Kidney epithelial cell (primary cell): Measurements from ENCODE around the gene CMPK2. TPM values are rescaled to one million over a fixed set of nuclear protein-coding genes. Genes with fewer than 3 reads are reported as not detected.

Source experiments
- DNase-seq: peaks from one replicate; pipeline ENCODE4 v3.0.0-alpha.2; 2010; ENCODE audit warnings: low read depth
- H3K27me3 ChIP-seq: 2 replicates; pipeline ENCODE4 v1.6.0; 2011; ENCODE audit warnings: low read length; ENCODE audit not compliant: control insufficient read depth, insufficient read depth
- H3K36me3 ChIP-seq: 2 replicates; pipeline ENCODE4 v1.5.1; 2011; ENCODE audit warnings: low read length; ENCODE audit not compliant: control insufficient read depth, insufficient read depth
- H3K4me3 ChIP-seq: 2 replicates; pipeline ENCODE4 v1.5.1; 2011; ENCODE audit warnings: low read depth, mild to moderate bottlenecking, control low read depth, low read length
- total RNA-seq: library from RNA; depleted of rRNA; stranded (reverse); fragments of >200 nt; gene quantifications from 2 replicates; pipeline ENCODE4 v1.2.3, GENCODE V29; 2015
- TF ChIP-seq, protein P1 (sequence below): IDR thresholded peaks from 2 replicates; pipeline ENCODE4 v1.5.1; 2011; ENCODE audit warnings: mild to moderate bottlenecking, moderate library complexity, low read length, control low read depth, inconsistent platforms; ENCODE audit not compliant: insufficient read depth, poor library complexity, severe bottlenecking

The CMPK2 gene
- total RNA-seq, 1 donor from 2014 or later = 9.0 TPM

DNA sequence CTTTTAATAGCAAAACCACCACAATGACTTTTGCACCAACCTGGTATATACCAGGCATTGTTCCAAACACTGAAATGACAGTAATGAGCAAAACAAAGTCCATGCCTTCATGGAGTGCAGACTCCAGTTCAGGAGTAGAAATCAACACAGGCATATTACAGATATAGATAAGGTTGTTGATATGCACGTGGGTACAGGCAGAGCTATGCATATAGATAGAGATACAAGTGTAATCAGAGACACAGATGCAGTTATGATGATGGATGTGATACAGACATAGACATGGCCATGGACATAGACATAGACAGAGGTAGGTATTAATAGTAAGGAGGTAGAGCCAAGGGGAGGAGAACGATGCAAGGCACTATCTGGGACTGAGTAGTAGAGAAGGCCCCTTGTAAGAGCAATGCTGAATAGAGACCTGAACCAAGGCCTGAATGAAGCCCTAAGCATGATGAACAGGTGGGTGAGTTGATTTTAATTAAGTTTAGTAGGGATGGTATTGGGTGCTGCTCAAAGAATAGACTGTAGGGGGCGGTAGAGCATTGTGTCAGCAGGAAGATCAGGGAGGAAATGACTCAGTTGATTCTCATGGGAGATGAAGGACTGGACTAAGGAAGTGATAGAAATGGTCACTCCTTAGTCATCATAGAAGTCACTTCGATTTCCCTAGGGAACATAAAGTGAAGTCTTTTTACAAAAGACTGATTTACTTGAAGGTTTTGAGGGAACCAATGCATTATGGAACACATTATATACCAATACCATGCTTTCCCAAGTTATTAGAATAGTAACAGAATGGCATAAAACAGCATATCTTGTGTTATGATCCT, 39.4 kb downstream of the CMPK2 start:
- peak; percentile 60 for DNase-seq
- Histone ChIP-seq H3K27me3 (no peaks in the 10 kb centered on the region), H3K36me3 (no peaks in the 10 kb centered on the region), H3K4me3 (no peak overlapping the region)
- TF ChIP-seq, protein P1, sequence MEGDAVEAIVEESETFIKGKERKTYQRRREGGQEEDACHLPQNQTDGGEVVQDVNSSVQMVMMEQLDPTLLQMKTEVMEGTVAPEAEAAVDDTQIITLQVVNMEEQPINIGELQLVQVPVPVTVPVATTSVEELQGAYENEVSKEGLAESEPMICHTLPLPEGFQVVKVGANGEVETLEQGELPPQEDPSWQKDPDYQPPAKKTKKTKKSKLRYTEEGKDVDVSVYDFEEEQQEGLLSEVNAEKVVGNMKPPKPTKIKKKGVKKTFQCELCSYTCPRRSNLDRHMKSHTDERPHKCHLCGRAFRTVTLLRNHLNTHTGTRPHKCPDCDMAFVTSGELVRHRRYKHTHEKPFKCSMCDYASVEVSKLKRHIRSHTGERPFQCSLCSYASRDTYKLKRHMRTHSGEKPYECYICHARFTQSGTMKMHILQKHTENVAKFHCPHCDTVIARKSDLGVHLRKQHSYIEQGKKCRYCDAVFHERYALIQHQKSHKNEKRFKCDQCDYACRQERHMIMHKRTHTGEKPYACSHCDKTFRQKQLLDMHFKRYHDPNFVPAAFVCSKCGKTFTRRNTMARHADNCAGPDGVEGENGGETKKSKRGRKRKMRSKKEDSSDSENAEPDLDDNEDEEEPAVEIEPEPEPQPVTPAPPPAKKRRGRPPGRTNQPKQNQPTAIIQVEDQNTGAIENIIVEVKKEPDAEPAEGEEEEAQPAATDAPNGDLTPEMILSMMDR = peak; percentile 53

DNA sequence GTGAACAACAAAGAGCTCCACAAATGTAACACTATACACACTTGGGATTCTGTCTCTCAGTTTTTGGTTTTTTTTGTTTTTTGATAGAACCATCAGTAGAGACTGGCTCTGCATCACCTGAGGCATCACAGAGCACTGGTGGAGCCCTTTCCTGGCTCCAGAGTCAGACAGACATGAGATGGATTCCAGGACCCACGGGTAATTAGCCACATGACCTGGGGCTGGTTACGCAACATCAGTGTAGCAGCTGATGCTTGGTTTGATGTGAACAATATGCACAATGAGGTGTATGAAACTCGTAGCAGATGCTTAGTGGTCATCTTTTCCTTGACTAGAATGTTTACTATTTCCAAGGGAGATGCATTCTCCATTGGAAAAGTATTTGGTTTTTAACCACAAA, 40.7 kb downstream of the CMPK2 start:
- no peak overlapping the region for H3K4me3 ChIP-seq
- no peak for DNase-seq
- H3K36me3 ChIP-seq = no peaks in the 10 kb centered on the region
- H3K27me3 ChIP-seq = no peaks in the 10 kb centered on the region
- TF ChIP-seq, protein P1 = no peak

DNA sequence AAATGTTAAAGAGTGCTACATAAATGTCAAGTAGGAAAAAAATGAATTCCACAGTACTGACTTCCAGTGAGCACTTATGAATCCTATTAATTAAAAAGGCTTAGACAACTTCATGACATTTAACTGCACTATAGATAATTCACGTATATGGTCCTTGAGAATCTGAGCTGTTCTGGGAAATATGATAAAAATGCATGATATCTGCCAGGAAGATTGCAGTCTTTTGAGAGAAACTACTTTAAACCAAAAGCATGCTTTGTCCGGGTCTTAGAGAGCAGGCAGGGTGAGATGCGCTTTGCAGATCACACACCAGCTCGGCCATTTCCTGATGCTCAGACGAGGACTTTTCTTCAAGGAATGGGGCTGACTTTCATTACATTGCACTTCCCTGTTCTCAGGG, 42.6 kb downstream of the CMPK2 start:
- H3K27me3 ChIP-seq = no peaks in the 10 kb centered on the region
- no peak for DNase-seq
- H3K36me3 ChIP-seq = no peaks in the 10 kb centered on the region
- TF ChIP-seq, protein P1 = no peak
- no peak overlapping the region for H3K4me3 ChIP-seq

DNA sequence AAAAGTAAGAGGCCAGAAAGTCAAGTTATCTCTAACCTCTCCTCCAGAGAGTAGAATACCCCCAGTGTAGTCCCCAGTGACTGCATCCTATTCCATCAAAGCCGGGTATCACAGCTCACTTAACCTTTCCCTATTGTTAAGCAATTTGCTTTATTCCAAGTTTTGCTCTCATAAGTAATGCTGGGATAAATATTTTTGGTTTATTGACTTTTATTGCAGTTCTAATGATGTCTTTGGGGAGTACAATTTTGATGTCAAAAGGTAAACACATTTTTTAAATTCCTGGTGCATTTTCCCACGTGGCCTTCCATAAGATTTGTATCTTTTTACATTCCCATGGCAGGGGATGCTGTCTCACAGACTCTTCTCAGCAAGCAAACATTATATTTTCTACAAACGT, 43.3 kb downstream of the CMPK2 start:
- no peak for DNase-seq

DNA sequence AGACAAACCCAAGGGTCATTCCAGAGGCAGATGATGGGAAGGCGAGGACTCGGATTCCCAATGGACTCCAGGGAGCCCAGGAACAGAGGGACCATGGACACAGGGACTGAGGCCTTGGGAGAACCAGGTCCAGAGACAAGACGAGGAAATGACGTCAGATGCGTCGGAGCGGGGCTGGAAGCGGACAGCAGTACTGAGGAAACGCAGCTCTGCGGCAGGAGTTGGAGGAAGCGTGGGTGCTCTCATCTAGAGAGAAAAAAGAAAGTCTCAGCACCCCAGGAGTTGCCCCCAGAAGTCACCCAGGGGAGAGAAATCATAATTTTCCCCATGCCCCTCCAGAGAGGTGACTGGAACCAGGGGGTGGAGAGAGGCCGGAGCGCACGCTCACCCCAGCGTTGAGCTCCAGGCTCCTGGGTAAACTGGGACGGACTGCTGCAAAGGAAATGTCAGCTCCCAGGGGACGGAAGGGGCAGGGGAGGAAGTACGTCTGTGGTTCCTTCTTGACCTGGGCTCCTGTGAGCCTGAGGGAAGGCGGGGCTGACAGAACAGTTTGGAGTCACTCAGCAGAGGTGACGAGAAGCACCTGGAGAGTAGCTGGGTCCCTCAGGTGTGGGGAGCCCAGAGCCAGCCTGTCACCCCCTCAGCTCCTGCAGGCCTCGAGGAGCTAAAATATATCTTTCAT, 44.7 kb downstream of the CMPK2 start:
- Histone ChIP-seq H3K4me3 (no peak overlapping the region), H3K36me3 (no peaks in the 10 kb centered on the region), H3K27me3 (no peaks in the 10 kb centered on the region)
- no peak for DNase-seq
- TF ChIP-seq, protein P1 = no peak

More for the DNA sequence above, 43.3 kb downstream of the CMPK2 start:
- TF ChIP-seq, protein P1 = no peak
- no peaks in the 10 kb centered on the region for H3K36me3 ChIP-seq
- no peak overlapping the region for H3K4me3 ChIP-seq
- H3K27me3 ChIP-seq = no peaks in the 10 kb centered on the region

DNA sequence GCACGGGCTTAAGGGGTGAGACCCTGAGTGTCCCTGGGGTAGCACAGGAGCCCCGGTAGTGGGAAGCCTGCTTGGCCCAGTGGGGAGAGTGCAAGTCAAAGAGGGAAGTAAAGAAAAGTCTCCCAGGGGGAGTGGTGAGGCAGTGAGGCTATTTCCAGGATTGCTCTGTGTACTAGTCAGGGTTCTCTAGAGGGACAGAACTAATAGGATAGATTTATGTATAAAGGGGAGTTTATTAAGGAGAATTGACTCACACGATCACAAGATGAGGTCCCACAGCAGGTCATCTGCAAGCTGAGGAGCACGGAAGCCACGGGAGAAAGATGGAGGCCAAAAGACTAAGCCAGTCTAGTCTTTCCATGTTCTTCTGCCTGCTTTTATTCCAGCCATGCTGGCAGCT, 45.5 kb downstream of the CMPK2 start:
- no peaks in the 10 kb centered on the region for H3K27me3 ChIP-seq
- DNase-seq = no peak
- no peak overlapping the region for H3K4me3 ChIP-seq
- TF ChIP-seq, protein P1 = no peak
- H3K36me3 ChIP-seq = no peaks in the 10 kb centered on the region
